Esophagus muscularis mucosa (tissue), 4 donors: ENCODE measurements around the gene FAM76B. TPM values are rescaled to one million over a fixed set of nuclear protein-coding genes. Genes with fewer than 3 reads are reported as not detected.

ENCODE experiments used
- DNase-seq: peaks from one replicate; pipeline ENCODE4 v3.0.0-alpha.2; 2017; ENCODE audit errors: extremely low spot score
- H3K27ac ChIP-seq, 4 donors: fragments of 200-600 bp; sonication (generic); replicated peaks in 1 of 4; 1 replicate in 3 of 4; 2 replicates in 1 of 4; pipeline ENCODE4 v1.5.1; 2016 to 2019; ENCODE audit warnings: mild to moderate bottlenecking in 1 of 4
- H3K27me3 ChIP-seq, 4 donors: fragments of 200-600 bp; sonication (generic); one replicate each; pipeline versions ENCODE4 v1.5.1 to v1.6.0; 2016 to 2019
- H3K36me3 ChIP-seq, 4 donors: fragments of 200-600 bp; sonication (generic); one replicate each; pipeline ENCODE4 v1.5.1; 2016 to 2019
- H3K4me1 ChIP-seq, 4 donors: fragments of 200-600 bp; sonication (generic); one replicate each; pipeline ENCODE4 v1.5.1; 2016 to 2019
- H3K4me3 ChIP-seq, 4 donors: fragments of 200-600 bp; sonication (generic); 1 replicate in 2 of 4; 2 replicates in 2 of 4; pipeline ENCODE4 v1.5.1; 2016 to 2019; ENCODE audit warnings: mild to moderate bottlenecking in 4 of 4, moderate library complexity in 1 of 4
- H3K9me3 ChIP-seq, 4 donors: fragments of 200-600 bp; sonication (generic); 1 replicate in 3 of 4; 2 replicates in 1 of 4; pipeline ENCODE4 v1.5.1; 2016 to 2019
- EP300 ChIP-seq: sonication (generic); formaldehyde crosslinking; IDR thresholded peaks from one replicate; pipeline ENCODE4 v1.6.1; 2017; ENCODE audit warnings: antibody characterized with exemption
- POLR2A ChIP-seq: fragments of 450-650 bp; IDR thresholded peaks from one replicate; pipeline ENCODE4 v1.6.1; 2017; ENCODE audit warnings: antibody characterized with exemption, moderate library complexity, mild to moderate bottlenecking, low read depth
- POLR2AphosphoS5 ChIP-seq, 2 donors: sonication (generic); formaldehyde crosslinking; IDR thresholded peaks; one replicate each; pipeline ENCODE4 v1.6.1; 2017; ENCODE audit warnings: antibody characterized with exemption in 2 of 2
- WGBS: methylation state at CpG from one replicate; pipeline ENCODE4 v1.1.5; 2018; 5-methylcytosine and 5-hydroxymethylcytosine counted together
- intact Hi-C: fragments of 100-400 bp; cut with DNase I; formaldehyde crosslinking; loops from one replicate; pipeline ENCODE4 v1.15.1; 2023
- total RNA-seq, 4 donors: library from RNA; depleted of rRNA; stranded (reverse); fragments of >200 nt; gene quantifications; one replicate each; pipeline versions ENCODE4 v1.1.0 to v1.2.1, GENCODE V29; 2016
- TF ChIP-seq, protein P1 (sequence below), 3 experiments: fragments of 200-600 bp in 2 of 3; fragments of 450-650 bp in 1 of 3; sonication (generic) in 2 of 3; IDR thresholded peaks; one replicate each; pipeline ENCODE4 v1.5.1; 2017 to 2019; ENCODE audit warnings: antibody characterized with exemption in 3 of 3, mild to moderate bottlenecking in 2 of 3, moderate library complexity in 1 of 3

Gene FAM76B
- total RNA-seq, 4 donors from 2014 or later, result 11.3 to 30.3 (median 17.0) TPM

DNA sequence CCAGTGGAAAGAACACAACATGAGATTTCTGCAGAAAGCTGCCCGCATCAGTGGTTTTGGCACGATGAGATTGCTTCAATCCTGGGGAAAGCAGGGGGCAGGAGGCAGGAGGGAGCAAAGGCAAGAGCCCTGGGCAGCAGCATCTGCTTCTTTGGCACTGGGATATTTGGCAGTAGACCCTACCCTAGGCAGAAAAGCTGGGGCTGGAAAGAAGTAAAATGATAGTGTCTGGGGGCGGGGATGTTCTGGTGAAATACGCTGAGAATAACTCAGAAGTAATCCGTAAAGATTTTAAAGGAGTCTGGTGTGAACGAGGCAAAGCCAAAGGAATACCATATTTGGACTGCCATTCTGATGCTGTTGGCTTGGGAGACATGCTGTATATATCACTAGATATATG, 62.0 kb downstream of the FAM76B start:
- Histone ChIP-seq H3K27me3 (no peaks in the 10 kb centered on the region), H3K27ac (peak overlapping the region in 3 of 4 donors; percentile 25 to 29 (median 26)), H3K4me1 (peaks cover 0 to 16% (median 11%) of the 10 kb centered on the region in 4 donors), H3K4me3 (peak overlapping the region in 1 of 4 donors; percentile 10), H3K9me3 (no peaks in the 10 kb centered on the region), H3K36me3 (no peaks in the 10 kb centered on the region)
- TF ChIP-seq EP300 (no peak), POLR2AphosphoS5 (IDR thresholded peaks at IDR 0.05) (no peak), POLR2A (no peak)
- TF ChIP-seq, protein P1, sequence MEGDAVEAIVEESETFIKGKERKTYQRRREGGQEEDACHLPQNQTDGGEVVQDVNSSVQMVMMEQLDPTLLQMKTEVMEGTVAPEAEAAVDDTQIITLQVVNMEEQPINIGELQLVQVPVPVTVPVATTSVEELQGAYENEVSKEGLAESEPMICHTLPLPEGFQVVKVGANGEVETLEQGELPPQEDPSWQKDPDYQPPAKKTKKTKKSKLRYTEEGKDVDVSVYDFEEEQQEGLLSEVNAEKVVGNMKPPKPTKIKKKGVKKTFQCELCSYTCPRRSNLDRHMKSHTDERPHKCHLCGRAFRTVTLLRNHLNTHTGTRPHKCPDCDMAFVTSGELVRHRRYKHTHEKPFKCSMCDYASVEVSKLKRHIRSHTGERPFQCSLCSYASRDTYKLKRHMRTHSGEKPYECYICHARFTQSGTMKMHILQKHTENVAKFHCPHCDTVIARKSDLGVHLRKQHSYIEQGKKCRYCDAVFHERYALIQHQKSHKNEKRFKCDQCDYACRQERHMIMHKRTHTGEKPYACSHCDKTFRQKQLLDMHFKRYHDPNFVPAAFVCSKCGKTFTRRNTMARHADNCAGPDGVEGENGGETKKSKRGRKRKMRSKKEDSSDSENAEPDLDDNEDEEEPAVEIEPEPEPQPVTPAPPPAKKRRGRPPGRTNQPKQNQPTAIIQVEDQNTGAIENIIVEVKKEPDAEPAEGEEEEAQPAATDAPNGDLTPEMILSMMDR (IDR thresholded peaks at IDR 0.05), result no peak
- 53% methylated on average over 6 of the region's 6 CpGs for WGBS
- no peak for DNase-seq
- intact Hi-C loops, result no loop called here

DNA sequence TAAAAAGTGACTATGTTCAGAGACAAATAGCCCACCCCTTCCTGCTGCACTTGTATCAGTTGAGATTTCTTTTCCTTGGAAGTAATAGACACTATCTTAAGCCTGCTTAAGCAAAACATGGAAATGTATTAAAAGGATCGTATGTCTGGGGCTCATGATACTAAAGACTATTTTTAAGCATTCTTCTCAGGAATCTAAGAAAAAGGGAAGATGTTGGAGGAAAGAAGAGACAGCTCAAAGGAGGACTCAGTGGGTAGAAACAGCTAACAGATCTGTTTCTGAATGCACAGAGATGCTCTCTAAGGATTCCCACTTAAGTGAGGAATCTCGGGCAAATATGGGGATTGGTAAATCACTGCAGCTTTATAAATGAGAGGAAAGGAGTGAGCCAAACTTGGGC, 62.5 kb downstream of the FAM76B start:
- intact Hi-C loops, result no loop called here
- DNase-seq, result no peak
- no peak for TF ChIP-seq EP300
- no peak for TF ChIP-seq POLR2A
- TF ChIP-seq, protein P1 (IDR thresholded peaks at IDR 0.05), result no peak
- no peak for TF ChIP-seq POLR2AphosphoS5 (IDR thresholded peaks at IDR 0.05)
- no peaks in the 10 kb centered on the region for H3K9me3 ChIP-seq
- H3K27me3 ChIP-seq, result no peaks in the 10 kb centered on the region
- H3K4me1 ChIP-seq, result peaks cover 0 to 16% (median 11%) of the 10 kb centered on the region in 4 donors
- no peaks in the 10 kb centered on the region for H3K36me3 ChIP-seq
- peak overlapping the region in 2 of 4 donors; percentile 26 to 29 for H3K27ac ChIP-seq
- WGBS, result 62% methylated on average over 2 of the region's 2 CpGs
- H3K4me3 ChIP-seq, result peak overlapping the region in 1 of 4 donors; percentile 10

DNA sequence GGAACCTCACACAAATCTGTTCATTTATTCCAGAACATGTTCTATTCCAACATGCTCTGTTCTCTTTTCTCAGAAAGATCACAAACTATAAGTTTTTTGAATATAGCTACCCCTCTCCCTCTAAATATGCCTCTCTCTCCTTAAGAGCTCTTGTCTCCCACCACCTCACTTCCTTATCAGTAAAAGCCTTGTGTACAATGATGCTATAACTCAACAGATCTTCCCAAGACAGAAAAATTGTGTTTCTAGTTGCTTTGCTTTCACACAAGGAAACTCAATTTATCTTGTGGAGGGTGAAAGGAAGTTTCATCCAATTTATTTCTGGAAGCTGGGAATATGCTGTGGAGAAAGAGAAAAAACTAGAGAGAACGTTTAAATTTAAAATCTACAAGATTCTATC, 64.4 kb downstream of the FAM76B start:
- 60% methylated on average over 1 of the region's 1 CpG for WGBS
- intact Hi-C loops, result no loop called here
- TF ChIP-seq, protein P1 (IDR thresholded peaks at IDR 0.05), result no peak
- TF ChIP-seq EP300 (no peak), POLR2AphosphoS5 (IDR thresholded peaks at IDR 0.05) (no peak), POLR2A (no peak)
- H3K36me3 ChIP-seq, result no peaks in the 10 kb centered on the region
- H3K4me3 ChIP-seq, result no peak overlapping the region
- peaks cover 0 to 16% (median 11%) of the 10 kb centered on the region in 4 donors for H3K4me1 ChIP-seq
- no peak for DNase-seq
- H3K27ac ChIP-seq, result no peak overlapping the region
- H3K9me3 ChIP-seq, result no peaks in the 10 kb centered on the region
- H3K27me3 ChIP-seq, result no peaks in the 10 kb centered on the region

DNA sequence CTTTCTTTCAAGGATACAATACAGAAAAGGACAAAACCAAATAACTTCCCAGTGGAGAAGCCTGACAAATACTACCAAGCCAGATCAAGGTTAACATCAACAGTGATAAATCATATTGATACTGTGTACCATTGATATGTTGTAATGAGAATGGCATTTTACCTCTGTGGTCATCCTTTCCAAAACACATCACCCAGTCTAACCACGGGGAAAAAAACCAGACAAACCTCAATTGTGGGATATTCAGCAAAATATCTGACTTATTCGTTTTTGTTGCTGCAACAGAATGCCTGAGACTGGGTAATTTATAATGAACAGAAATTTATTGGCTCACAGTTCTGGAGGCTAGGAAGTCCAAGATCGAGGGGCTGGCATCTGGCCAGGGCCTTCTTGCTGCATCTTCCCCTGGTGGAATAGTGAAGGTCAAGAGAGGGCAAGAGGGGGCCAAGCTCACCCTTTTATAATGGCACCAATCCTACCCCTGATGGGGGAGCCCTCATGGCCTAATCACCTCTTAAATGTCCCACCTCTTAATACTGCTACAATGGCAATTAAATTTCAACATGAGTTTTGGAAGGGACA, 66.1 kb downstream of the FAM76B start:
- DNase-seq, result no peak
- peaks cover 0 to 15% (median 11%) of the 10 kb centered on the region in 4 donors for H3K4me1 ChIP-seq
- TF ChIP-seq EP300 (no peak), POLR2AphosphoS5 (IDR thresholded peaks at IDR 0.05) (no peak), POLR2A (no peak)
- TF ChIP-seq, protein P1 (IDR thresholded peaks at IDR 0.05), result no peak
- H3K4me3 ChIP-seq, result no peak overlapping the region
- H3K9me3 ChIP-seq, result no peaks in the 10 kb centered on the region
- intact Hi-C loops, result no loop called here
- no peaks in the 10 kb centered on the region for H3K27me3 ChIP-seq
- H3K27ac ChIP-seq, result no peak overlapping the region
- WGBS, result 43% methylated on average over 3 of the region's 3 CpGs
- no peaks in the 10 kb centered on the region for H3K36me3 ChIP-seq

DNA sequence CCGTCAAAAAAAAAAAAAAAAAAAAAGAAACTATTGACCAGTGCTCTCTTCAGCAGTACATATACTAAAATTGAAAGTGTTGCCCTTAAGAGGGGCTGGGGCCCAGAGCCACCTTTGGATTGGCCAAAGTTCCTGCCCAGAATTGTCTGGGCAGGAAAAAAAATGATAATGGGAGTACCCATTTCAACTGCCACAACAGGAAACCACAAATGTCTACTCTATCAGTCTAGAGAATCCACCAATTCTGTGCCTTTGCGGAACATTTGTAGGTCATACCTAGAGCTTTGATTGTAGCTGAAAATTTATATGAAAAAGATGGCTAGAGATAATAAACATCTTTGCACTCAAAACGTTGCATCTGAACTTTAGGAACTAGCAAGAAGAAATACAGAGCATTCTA, 69.4 kb downstream of the FAM76B start:
- TF ChIP-seq EP300, result no peak
- TF ChIP-seq POLR2A, result no peak
- TF ChIP-seq, protein P1 (IDR thresholded peaks at IDR 0.05), result no peak
- TF ChIP-seq POLR2AphosphoS5 (IDR thresholded peaks at IDR 0.05), result no peak
- no peaks in the 10 kb centered on the region for H3K27me3 ChIP-seq
- H3K36me3 ChIP-seq, result no peaks in the 10 kb centered on the region
- H3K27ac ChIP-seq, result no peak overlapping the region
- no peak for DNase-seq
- 52% methylated on average over 3 of the region's 3 CpGs for WGBS
- intact Hi-C loops, result no loop called here
- H3K4me3 ChIP-seq, result no peak overlapping the region
- H3K9me3 ChIP-seq, result no peaks in the 10 kb centered on the region
- no peaks in the 10 kb centered on the region for H3K4me1 ChIP-seq
